ENCODE data around the gene ATP2B2. TPM values are rescaled to one million over a fixed set of nuclear protein-coding genes. Genes with fewer than 3 reads are reported as not detected.
A peak's percentile ranks its signal among the peaks of the same experiment; 100 is the strongest.

ATP2B2 gene
- total RNA-seq, 2 donors from 2014 or later = not detected

GRCh38 chr3:10340476-10340875 lies 164.9 kb downstream of the ATP2B2 start:
- no peaks in the 10 kb centered on the region for H3K9me3 Mint-ChIP-seq
- H3K27ac Mint-ChIP-seq = no peak overlapping the region
- no peak for ATAC-seq
- no peaks in the 10 kb centered on the region for H3K36me3 Mint-ChIP-seq
- DNase-seq (ENCODE audit: low spot score in 2 of 2) = no peak

DNA sequence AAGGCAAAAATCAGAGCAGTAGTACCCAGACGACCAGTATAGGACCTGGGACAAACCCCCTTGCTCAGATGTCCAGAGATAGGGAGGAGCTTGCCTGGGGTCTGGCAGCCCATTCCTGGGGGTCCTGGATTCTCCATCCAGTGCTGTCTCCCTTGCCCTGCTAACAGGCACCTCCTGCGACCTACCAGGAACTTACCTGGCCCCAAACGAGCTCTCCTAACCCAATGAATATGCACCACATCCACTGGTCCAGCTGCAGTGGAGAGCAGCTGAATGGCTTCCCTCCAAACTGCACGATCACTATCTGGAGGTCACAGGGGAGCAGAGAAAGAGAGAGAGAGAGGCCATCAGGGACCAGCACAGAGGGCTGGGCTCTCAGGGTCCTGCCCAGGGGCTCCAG lies 165.3 kb downstream of the ATP2B2 start:
- no peaks in the 10 kb centered on the region for H3K36me3 Mint-ChIP-seq
- no peak overlapping the region for H3K27ac Mint-ChIP-seq

DNA sequence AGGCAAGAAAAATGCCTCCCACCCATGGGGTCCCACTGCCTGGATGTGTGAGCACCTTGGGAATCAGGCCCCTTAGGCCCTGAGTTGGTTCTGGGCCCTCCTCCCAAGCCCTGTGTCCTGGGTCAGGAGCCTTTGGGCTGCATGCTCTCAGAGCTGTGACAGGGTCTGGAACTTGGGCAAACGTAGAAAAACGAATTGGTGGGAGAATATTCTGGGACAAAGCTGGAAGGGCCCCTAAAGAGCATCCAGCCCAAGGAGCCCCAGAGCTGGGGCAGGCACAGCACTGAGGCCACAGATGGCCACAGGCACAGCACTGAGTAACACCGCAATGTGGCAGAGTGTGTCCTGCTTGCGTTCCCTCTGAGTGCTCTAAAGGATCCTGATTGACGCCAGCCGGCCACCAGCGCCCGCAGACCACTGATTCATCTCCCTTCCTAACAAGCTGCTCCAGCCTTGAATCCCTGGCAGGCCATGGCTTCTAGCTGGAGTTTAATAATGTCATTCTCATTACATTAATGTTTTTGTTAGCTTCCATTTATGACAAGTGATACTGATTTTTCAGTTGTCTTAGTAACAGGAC lies 165.9 kb downstream of the ATP2B2 start:
- H3K36me3 Mint-ChIP-seq = no peaks in the 10 kb centered on the region
- no peak for DNase-seq (ENCODE audit: low spot score in 2 of 2)
- no peak overlapping the region for H3K27ac Mint-ChIP-seq
- H3K9me3 Mint-ChIP-seq = no peaks in the 10 kb centered on the region
- no peak for ATAC-seq

More for the DNA sequence above, 165.3 kb downstream of the ATP2B2 start:
- no peak for DNase-seq (ENCODE audit: low spot score in 2 of 2)
- H3K9me3 Mint-ChIP-seq = no peaks in the 10 kb centered on the region
- no peak for ATAC-seq

DNA sequence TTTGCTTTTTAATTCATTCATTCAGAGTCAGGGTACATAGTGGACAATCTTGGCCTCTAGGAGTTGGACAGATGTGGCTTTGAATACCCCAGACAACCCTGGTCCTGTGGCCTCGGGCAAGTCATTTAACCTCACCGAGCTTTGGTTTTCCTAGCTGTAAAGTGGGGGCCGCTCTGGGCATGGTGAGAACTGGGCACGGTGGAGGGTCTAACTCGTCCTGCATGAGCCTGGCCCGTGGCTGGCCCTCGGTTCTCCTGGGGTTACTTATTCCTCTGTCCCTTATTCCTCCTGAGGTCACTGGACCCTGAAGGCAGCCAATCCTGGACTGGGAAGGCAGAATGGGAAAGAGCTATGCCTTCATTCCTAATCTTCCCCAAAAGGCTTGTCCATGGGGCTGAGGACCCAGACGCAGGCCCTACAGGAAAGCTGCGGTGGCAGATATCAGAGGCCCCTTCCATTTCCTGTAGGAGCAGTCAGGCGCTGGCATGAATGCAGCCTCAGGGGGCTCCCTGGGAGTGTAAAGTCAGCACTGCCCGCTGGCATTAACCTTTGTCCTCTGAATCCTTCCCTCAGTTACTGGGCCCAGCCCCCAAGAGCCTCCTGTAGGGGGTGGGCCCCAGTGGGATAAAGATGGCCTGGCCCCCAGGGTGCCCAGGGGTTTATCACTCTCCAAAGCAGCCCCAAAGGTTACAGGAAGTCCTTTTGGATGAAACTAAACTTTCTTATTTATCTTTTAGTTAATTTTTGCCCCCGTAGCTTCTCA lies 166.6 kb downstream of the ATP2B2 start:
- ATAC-seq (no peak), DNase-seq (ENCODE audit: low spot score in 2 of 2) (no peak)
- Mint-ChIP-seq H3K9me3 (no peaks in the 10 kb centered on the region), H3K27ac (peak overlapping the region in 1 of 2 donors; percentile 79), H3K36me3 (no peaks in the 10 kb centered on the region)

- DNase-seq (ENCODE audit: low spot score in 2 of 2) = no peak
- H3K27ac Mint-ChIP-seq = peak overlapping the region in 1 of 2 donors; percentile 79
- no peaks in the 10 kb centered on the region for H3K9me3 Mint-ChIP-seq
- ATAC-seq = no peak
- no peaks in the 10 kb centered on the region for H3K36me3 Mint-ChIP-seq
Observed at GRCh38 chr3:10338164-10338470, 167.3 kb downstream of the ATP2B2 start.

DNA sequence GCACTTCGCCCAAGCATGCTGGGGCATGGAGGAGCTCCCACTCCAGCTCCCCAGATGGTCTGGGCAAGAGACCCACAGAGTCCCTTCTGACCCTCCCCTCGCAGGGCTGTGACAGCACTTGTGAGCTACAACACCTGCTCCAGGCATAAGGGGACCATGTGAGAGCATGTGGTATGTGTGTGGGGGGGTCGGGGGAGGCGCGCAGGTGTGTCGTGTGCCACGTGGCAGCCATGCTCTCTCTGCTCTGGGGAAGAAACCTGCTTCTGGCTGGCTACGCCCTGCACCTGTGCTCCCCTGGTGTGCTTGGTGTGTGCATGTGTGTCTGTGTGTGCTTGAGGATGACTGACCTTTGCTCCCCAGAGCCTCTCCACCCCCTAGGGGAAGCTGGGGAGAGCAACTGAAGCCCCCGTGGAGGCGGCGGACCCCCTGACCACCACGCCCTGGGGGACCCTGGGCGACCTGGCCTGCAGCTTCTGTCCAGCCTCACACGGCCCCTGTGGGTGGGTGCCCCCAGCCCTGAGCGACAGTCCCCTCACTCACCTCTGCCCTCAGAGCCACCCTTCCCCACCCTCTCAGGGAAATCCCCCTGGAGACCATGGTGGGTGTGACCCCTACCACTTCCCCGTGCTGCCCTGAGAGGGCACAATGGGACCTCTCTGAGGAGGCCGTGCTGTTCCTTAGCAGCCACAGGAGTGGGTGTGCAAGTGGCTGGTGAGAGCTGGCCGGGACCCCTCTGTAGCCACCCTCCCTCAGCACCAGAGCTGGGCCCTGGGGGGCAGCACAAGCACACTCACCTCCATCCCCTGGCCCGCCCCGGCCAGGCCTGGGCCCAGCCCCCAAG lies 167.8 kb downstream of the ATP2B2 start:
- Mint-ChIP-seq H3K9me3 (no peaks in the 10 kb centered on the region), H3K27ac (no peak overlapping the region), H3K36me3 (no peaks in the 10 kb centered on the region)
- DNase-seq (ENCODE audit: low spot score in 2 of 2) (no peak), ATAC-seq (no peak)

- Mint-ChIP-seq H3K27ac (no peak overlapping the region), H3K36me3 (no peaks in the 10 kb centered on the region)
- ATAC-seq = no peak
Observed at GRCh38 chr3:10336761-10337160, 168.6 kb downstream of the ATP2B2 start.

DNA sequence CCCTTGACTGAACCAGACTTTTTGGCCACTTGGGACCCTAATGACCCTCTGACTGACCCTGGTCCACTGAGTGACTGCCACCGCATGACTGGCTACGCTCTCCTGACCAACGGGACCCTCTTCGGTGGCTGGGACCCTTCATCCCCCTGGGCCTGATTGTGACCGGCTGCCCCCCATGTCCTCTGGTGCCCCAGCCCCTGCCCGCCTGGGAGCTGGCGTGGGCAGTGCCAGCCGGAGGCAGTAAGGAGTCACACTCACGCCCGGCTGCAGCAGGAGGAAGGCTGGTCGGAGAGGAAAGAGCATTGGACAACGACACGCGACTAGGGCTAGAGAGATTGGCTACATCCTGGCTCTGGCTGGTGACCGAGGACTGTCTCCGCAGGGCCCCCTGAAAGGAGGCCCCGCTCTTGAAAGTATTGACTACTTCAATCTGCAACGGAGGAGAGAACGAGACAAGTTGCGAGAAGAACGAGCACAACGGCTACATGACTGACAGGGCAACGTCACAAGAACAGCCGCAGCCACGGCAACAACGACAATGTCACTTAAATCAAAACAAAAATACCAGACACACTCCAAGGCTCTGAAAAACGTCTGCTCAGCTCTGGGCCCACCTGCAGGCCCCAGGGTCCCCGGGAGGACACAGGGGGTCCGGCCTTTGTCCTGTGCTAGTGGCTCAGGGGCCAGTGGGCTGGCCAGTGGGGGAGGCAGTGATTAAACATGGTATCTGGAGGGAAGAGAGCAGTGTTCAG lies 169.3 kb downstream of the ATP2B2 start:
- Mint-ChIP-seq H3K27ac (no peak overlapping the region), H3K36me3 (no peaks in the 10 kb centered on the region), H3K9me3 (no peaks in the 10 kb centered on the region)
- DNase-seq (ENCODE audit: low spot score in 2 of 2) = no peak
- ATAC-seq = no peak

More at GRCh38 chr3:10336761-10337160, 168.6 kb downstream of the ATP2B2 start:
- no peaks in the 10 kb centered on the region for H3K9me3 Mint-ChIP-seq
- no peak for DNase-seq (ENCODE audit: low spot score in 2 of 2)

GRCh38 chr3:10335190-10335738 lies 170.1 kb downstream of the ATP2B2 start:
- Mint-ChIP-seq H3K36me3 (no peaks in the 10 kb centered on the region), H3K9me3 (no peaks in the 10 kb centered on the region), H3K27ac (no peak overlapping the region)
- DNase-seq (ENCODE audit: low spot score in 2 of 2) (no peak), ATAC-seq (no peak)

DNA sequence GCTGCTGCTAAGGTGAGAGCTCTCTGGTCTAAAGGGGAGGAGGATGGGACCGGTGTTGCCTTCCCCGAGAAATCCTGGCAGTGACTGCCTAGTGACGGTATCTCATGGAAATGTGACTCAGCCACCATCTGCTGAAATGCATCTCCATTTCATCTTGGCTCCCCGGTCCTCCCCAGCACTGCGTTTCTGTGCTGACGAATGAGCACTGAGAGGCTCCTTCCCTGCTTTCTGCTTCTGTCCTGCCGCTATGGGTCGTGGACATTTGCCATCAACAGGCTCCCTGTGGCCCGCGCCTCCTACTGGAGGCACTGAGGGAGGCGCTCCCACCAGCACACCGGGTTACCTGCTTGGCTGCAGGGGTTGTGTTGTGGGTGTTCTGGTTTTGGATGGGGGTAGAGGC lies 170.9 kb downstream of the ATP2B2 start:
- DNase-seq (ENCODE audit: low spot score in 2 of 2) = no peak
- Mint-ChIP-seq H3K27ac (peak overlapping the region in 1 of 2 donors; percentile 5), H3K9me3 (no peaks in the 10 kb centered on the region), H3K36me3 (no peaks in the 10 kb centered on the region)
- ATAC-seq = peak in 1 of 2 donors; percentile 45

DNA sequence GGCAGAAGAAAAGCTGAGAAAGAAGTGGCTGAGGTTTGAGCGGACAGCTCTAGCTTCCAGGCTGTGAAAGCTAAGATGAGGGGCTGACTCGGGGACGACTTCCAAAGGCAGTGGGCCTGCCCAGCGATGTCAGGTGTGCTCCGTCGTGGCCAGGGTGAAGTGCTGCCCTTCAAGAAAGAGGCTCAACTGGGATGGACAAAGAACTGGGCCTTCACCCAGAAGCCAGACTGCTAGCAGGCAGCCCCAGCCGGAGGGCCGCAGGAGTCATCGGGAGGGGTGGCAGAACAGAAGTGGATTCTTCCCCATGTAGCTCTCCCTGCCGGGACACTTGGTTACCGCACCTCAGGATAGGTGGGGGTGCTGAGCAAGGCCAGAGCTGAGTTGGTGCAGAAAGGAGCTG lies 171.3 kb downstream of the ATP2B2 start:
- no peak for DNase-seq (ENCODE audit: low spot score in 2 of 2)
- H3K9me3 Mint-ChIP-seq = no peaks in the 10 kb centered on the region
- H3K36me3 Mint-ChIP-seq = no peaks in the 10 kb centered on the region
- ATAC-seq = no peak
- no peak overlapping the region for H3K27ac Mint-ChIP-seq

GRCh38 chr3:10333349-10333650 lies 172.1 kb downstream of the ATP2B2 start:
- ATAC-seq (no peak), DNase-seq (ENCODE audit: low spot score in 2 of 2) (no peak)
- H3K36me3 Mint-ChIP-seq = no peaks in the 10 kb centered on the region
- peak overlapping the region in 1 of 2 donors; percentile 34 for H3K27ac Mint-ChIP-seq
- H3K9me3 Mint-ChIP-seq = no peaks in the 10 kb centered on the region

GRCh38 chr3:10332481-10333348 lies 172.7 kb downstream of the ATP2B2 start:
- H3K36me3 Mint-ChIP-seq = no peaks in the 10 kb centered on the region
- no peak for DNase-seq (ENCODE audit: low spot score in 2 of 2)
- no peak for ATAC-seq
- H3K9me3 Mint-ChIP-seq = no peaks in the 10 kb centered on the region
- no peak overlapping the region for H3K27ac Mint-ChIP-seq

- no peaks in the 10 kb centered on the region for H3K9me3 Mint-ChIP-seq
- H3K27ac Mint-ChIP-seq = no peak overlapping the region
- no peak for ATAC-seq
- H3K36me3 Mint-ChIP-seq = no peaks in the 10 kb centered on the region
- DNase-seq (ENCODE audit: low spot score in 2 of 2) = no peak
Observed at GRCh38 chr3:10331320-10331719, 174.1 kb downstream of the ATP2B2 start.

DNA sequence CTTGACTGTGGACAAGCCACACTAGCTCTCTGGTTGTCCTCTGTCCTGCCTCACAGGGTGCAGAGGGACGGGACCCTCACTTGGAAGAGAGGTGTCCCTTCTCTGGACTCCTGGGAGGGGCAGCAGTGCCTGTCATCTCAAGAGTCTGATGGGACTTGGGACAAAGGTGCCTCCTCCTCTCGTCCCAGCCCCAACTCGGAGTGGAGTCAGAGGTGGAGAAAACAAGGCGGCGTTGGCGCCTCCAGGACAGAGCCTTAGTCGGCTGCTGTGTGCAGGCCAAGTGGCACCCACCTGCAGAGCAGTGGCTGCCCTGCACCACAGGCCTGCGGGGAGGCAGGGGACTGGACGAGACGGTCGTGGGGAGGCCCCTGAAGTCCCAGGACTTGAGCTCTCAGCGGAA lies 175.1 kb downstream of the ATP2B2 start:
- Mint-ChIP-seq H3K27ac (no peak overlapping the region), H3K36me3 (no peaks in the 10 kb centered on the region), H3K9me3 (no peaks in the 10 kb centered on the region)
- ATAC-seq = peak in 1 of 2 donors; percentile 40
- DNase-seq (ENCODE audit: low spot score in 2 of 2) = no peak

- DNase-seq (ENCODE audit: low spot score in 2 of 2) (no peak), ATAC-seq (no peak)
- H3K9me3 Mint-ChIP-seq = no peaks in the 10 kb centered on the region
- H3K36me3 Mint-ChIP-seq = no peaks in the 10 kb centered on the region
- no peak overlapping the region for H3K27ac Mint-ChIP-seq
Observed at GRCh38 chr3:10329495-10330015, 175.8 kb downstream of the ATP2B2 start.

Data from activated naive CD4-positive, alpha-beta T cell treated with anti-CD3 and anti-CD28 coated beads, Interleukin-2, amount 50 U/mL, for 72 hours (primary cell).